Smooth muscle cell (in vitro differentiated cells): ENCODE measurements around the gene LRCH1. TPM values are rescaled to one million over a fixed set of nuclear protein-coding genes. Genes with fewer than 3 reads are reported as not detected.

Experiments
- DNase-seq: peaks from one replicate; lab custom pipeline; 2025; ENCODE audit not compliant: unreplicated experiment; lab: John Stamatoyannopoulos, UW
- H2AFZ ChIP-seq: fragments of 200-600 bp; sonication (generic); 2 replicates; pipeline ENCODE4 v1.6.0; 2016; ENCODE audit warnings: antibody characterized with exemption, low read depth, mild to moderate bottlenecking
- H3F3A ChIP-seq: fragments of 200-600 bp; sonication (generic); 2 replicates; pipeline ENCODE4 v1.6.0; 2017; ENCODE audit warnings: antibody characterized with exemption, low read depth
- H3K27ac ChIP-seq: fragments of 200-600 bp; sonication (generic); 2 replicates; pipeline ENCODE4 v1.5.1; 2016; ENCODE audit warnings: low read depth, mild to moderate bottlenecking
- H3K27me3 ChIP-seq: fragments of 200-600 bp; sonication (generic); 2 replicates; pipeline ENCODE4 v1.6.1; 2016; ENCODE audit warnings: low read depth, mild to moderate bottlenecking
- H3K36me3 ChIP-seq: fragments of 200-600 bp; sonication (generic); 2 replicates; pipeline ENCODE4 v1.5.1; 2016; ENCODE audit warnings: low read depth
- H3K4me1 ChIP-seq: fragments of 200-600 bp; sonication (generic); 2 replicates; pipeline ENCODE4 v1.5.1; 2016; ENCODE audit warnings: low read depth
- H3K4me2 ChIP-seq: fragments of 200-600 bp; sonication (generic); 2 replicates; pipeline ENCODE4 v1.6.0; 2016; ENCODE audit warnings: mild to moderate bottlenecking
- H3K4me3 ChIP-seq: fragments of 200-600 bp; sonication (generic); 2 replicates; pipeline ENCODE4 v1.5.1; 2016; ENCODE audit warnings: mild to moderate bottlenecking
- H3K79me2 ChIP-seq: fragments of 200-600 bp; sonication (generic); 2 replicates; pipeline ENCODE4 v1.6.0; 2016; ENCODE audit warnings: low read depth, mild to moderate bottlenecking
- H3K9ac ChIP-seq: fragments of 200-600 bp; sonication (generic); 2 replicates; pipeline ENCODE4 v1.6.0; 2016; ENCODE audit warnings: low read depth
- H3K9me3 ChIP-seq: fragments of 200-600 bp; sonication (generic); replicated peaks from 2 replicates; pipeline ENCODE4 v1.5.1; 2016; ENCODE audit warnings: low read depth
- H4K20me1 ChIP-seq: fragments of 200-600 bp; sonication (generic); 2 replicates; pipeline ENCODE4 v1.6.0; 2016; ENCODE audit warnings: low read depth
- WGBS: methylation state at CpG from one replicate; pipeline ENCODE4 v1.1.7; 2016; ENCODE audit warnings: low lambda C conversion rate; 5-methylcytosine and 5-hydroxymethylcytosine counted together
- polyA plus RNA-seq: library from polyadenylated mRNA; unstranded; fragments of >200 nt; fragmentation: Nextera tagmentation; extraction: Ambion mirVana; gene quantifications from 2 replicates; pipeline ENCODE4 v1.2.1, GENCODE V29; 2016
- total RNA-seq: library from RNA; depleted of rRNA; stranded (reverse); fragments of >200 nt; gene quantifications from 2 replicates; pipeline ENCODE4 v1.2.3, GENCODE V29; 2014
- TF ChIP-seq, protein P1 (sequence below): fragments of 200-600 bp; sonication (generic); IDR thresholded peaks from 2 replicates; pipeline ENCODE4 v1.5.1; 2017; ENCODE audit warnings: borderline replicate concordance, mild to moderate bottlenecking, antibody characterized with exemption; ENCODE audit not compliant: insufficient read depth, poor library complexity, severe bottlenecking

Gene LRCH1
- total and polyA plus RNA-seq, 2 experiments from 2014 or later: 9.4 to 27.7 TPM

DNA sequence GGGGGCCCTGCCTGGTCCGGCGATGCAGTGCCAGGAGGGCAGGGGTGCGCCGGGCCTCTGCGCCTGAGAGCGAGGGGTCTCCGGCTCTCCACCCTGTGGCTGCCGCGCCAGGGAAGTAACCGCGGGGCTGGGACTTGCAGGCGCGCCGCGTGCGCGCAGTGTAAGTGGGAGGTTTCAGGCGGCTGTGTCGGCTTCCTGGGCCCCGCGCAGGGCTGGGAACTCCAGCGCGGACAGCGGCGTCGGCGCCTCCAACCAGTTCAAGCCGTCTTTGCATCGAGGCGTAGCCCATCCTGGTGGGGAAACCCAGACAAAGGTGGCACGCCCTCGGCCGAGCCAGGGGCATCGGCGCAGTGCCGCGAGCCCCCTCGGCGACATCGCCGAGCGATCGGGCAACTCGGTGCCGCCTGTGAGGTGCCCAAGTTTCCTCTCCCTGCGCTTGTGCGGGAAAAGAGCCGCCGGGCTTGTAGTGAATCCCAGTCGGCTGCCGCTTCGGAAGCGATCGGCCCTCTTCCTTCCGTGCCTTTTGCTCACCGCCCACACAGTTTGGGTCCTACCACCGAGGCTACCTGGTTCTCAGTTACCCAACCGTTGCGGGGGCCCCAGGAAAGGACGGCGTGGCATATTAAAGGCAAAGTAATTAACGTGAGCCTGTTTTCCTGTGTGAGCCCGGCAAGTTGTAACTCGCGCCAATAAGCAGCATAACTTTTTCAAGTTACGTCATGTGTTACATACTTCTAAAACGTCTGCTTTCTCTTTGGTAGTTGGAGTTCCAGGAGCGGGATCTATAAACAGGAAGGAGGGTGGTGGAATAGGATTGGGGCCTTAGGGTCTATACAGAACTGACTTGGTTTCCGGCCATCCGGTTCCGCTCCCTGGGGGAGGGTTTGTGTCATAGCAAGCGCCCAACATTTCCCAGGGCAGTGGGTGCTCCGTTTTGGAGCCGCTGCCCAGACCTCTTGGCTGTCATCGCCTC, 1.2 kb downstream of the LRCH1 start:
- no peaks in the 10 kb centered on the region for H3K36me3 ChIP-seq
- peaks cover 51% of the 10 kb centered on the region for H4K20me1 ChIP-seq
- peak overlapping the region; percentile 66 for H3K9ac ChIP-seq
- H3K4me2 ChIP-seq: peak overlapping the region; percentile 98
- peaks cover 13% of the 10 kb centered on the region for H3K4me1 ChIP-seq
- H3K79me2 ChIP-seq: peaks cover 62% of the 10 kb centered on the region
- H3F3A ChIP-seq: peaks cover 5% of the 10 kb centered on the region
- peak overlapping the region; percentile 84 for H3K27ac ChIP-seq
- peak overlapping the region; percentile 77 for H3K4me3 ChIP-seq
- H3K9me3 ChIP-seq: no peaks in the 10 kb centered on the region
- DNase-seq: peak; percentile 38
- TF ChIP-seq, protein P1, sequence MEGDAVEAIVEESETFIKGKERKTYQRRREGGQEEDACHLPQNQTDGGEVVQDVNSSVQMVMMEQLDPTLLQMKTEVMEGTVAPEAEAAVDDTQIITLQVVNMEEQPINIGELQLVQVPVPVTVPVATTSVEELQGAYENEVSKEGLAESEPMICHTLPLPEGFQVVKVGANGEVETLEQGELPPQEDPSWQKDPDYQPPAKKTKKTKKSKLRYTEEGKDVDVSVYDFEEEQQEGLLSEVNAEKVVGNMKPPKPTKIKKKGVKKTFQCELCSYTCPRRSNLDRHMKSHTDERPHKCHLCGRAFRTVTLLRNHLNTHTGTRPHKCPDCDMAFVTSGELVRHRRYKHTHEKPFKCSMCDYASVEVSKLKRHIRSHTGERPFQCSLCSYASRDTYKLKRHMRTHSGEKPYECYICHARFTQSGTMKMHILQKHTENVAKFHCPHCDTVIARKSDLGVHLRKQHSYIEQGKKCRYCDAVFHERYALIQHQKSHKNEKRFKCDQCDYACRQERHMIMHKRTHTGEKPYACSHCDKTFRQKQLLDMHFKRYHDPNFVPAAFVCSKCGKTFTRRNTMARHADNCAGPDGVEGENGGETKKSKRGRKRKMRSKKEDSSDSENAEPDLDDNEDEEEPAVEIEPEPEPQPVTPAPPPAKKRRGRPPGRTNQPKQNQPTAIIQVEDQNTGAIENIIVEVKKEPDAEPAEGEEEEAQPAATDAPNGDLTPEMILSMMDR: peak; percentile 20
- no peaks in the 10 kb centered on the region for H3K27me3 ChIP-seq
- WGBS: under 1% methylated on average over 70 of the region's 75 CpGs
- peak overlapping the region; percentile 77 for H2AFZ ChIP-seq

DNA sequence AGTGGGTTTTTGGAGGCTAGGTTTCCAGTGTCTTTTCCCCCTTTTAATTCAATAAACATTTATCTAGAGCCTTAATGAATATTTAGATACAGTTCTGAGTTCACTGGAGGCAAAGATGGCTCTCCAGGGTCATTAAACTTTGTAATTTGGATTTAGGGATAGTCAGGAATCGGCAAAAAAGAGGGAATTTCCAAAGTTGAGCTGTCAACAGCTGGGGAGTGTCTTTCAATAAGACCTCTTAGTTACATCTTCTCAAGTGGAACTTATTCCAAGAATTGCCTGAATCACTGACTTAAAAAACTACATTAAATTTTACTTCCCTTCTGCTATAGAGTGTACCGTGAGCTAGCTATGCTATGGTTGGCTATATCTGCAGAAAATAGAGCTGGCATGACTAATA, 2.0 kb downstream of the LRCH1 start:
- peaks cover 14% of the 10 kb centered on the region for H3K4me1 ChIP-seq
- WGBS: 22% methylated on average over 2 of the region's 2 CpGs
- peaks cover 70% of the 10 kb centered on the region for H3K79me2 ChIP-seq
- H3F3A ChIP-seq: peaks cover 5% of the 10 kb centered on the region
- peak overlapping the region; percentile 66 for H3K9ac ChIP-seq
- TF ChIP-seq, protein P1: no peak
- H3K36me3 ChIP-seq: no peaks in the 10 kb centered on the region
- H2AFZ ChIP-seq: peak overlapping the region; percentile 77
- H4K20me1 ChIP-seq: peaks cover 58% of the 10 kb centered on the region
- H3K27ac ChIP-seq: peak overlapping the region; percentile 84
- no peaks in the 10 kb centered on the region for H3K27me3 ChIP-seq
- DNase-seq: no peak
- peak overlapping the region; percentile 98 for H3K4me2 ChIP-seq
- H3K4me3 ChIP-seq: peak overlapping the region; percentile 77
- H3K9me3 ChIP-seq: no peaks in the 10 kb centered on the region

DNA sequence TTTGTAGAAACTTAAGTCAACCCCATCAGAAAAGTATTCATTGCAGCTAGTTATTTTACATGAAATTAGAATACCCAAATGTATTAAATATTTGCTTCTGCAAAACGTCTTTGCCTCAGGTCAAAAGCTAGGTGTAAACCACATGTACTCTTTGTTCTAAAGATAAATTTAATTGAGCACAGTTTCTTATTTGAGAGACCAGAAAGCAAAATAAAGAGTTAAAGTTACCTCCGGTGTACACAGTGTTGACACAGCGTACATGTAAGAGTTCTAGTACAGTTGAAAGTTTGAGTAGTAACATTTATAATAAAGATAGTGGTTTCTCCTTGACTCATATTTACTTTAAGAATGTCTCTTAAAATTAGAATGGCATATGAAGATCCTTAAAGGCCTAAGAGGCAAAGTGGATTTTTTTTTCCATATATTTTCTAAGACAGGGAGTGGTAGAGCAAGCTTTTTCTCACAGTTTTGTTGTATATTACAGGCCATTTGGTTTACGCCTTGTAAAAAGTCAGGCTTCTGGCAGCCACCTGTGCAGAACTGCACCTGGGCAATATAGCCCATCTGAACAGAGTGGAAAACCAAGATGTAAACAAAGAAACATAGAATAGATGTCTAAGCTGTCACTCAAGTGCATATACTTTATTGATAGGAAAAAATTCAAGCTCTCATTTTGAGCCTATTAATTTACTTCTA, 2.9 kb downstream of the LRCH1 start:
- TF ChIP-seq, protein P1: no peak
- Histone ChIP-seq H4K20me1 (peaks cover 68% of the 10 kb centered on the region), H2AFZ (no peak overlapping the region), H3K4me3 (peak overlapping the region; percentile 77), H3K9me3 (no peaks in the 10 kb centered on the region), H3K27ac (peak overlapping the region; percentile 84), H3K9ac (no peak overlapping the region), H3K4me2 (peak overlapping the region; percentile 98), H3K36me3 (no peaks in the 10 kb centered on the region), H3K27me3 (no peaks in the 10 kb centered on the region), H3K4me1 (peaks cover 14% of the 10 kb centered on the region), H3K79me2 (peaks cover 79% of the 10 kb centered on the region), H3F3A (peaks cover 5% of the 10 kb centered on the region)
- no peak for DNase-seq
- WGBS: 72% methylated on average over 4 of the region's 4 CpGs
